HepG2 (cell line): ENCODE data around the gene MDH2. TPM values are rescaled to one million over a fixed set of nuclear protein-coding genes. Genes with fewer than 3 reads are reported as not detected.
"Not testable (repeated sequence)": the region's sequence is repeated elsewhere in the genome, so short reads cannot be mapped to it uniquely, and the experiment has no call there.

Source experiments
- ATAC-seq: fragments of 200-7000 bp; cut with Tn5 transposase; 3 replicates; pipeline ENCODE4 v1.9.1; 2020; ENCODE audit warnings: mild to moderate bottlenecking, moderate library complexity
- BruUV-seq: library from RNA; stranded (reverse); fragments of 400-500 nt; replicated peaks from 2 replicates; lab custom pipeline; 2021; lab: Mats Ljungman, UMichigan
- CTCF ChIA-PET: fragments of 300-600 bp; formaldehyde crosslinking; extraction: SDS; loops from one replicate; lab custom pipeline; 2021; ENCODE audit warnings: low total read pairs, inconsistent platforms, low intra/inter-chr PET ratio; lab: Yijun Ruan, JAX
- POLR2A ChIA-PET: fragments of 350-600 bp; sonication (Branson Sonifier 250); formaldehyde crosslinking; loops from one replicate; lab custom pipeline; 2020; ENCODE audit warnings: antibody characterized with exemption, inconsistent platforms; lab: Yijun Ruan, JAX
- DNase-seq: peaks from one replicate; pipeline ENCODE4 v3.0.0-alpha.2; 2015; ENCODE audit warnings: low spot score
- FAIRE-seq: peaks from 3 replicates; lab custom pipeline; 2011; peaks lifted over from hg19 to GRCh38; lab: Jason Lieb, UNC
- H2AFZ ChIP-seq: one replicate; pipeline ENCODE4 v1.6.1; 2011; ENCODE audit warnings: low read length, inconsistent platforms
- H3K27ac ChIP-seq: fragments of 300-600 bp; 3 replicates; pipeline ENCODE4 v1.8.0; 2011; ENCODE audit warnings: mixed run types, mild to moderate bottlenecking, mixed read lengths, low read length, inconsistent platforms; ENCODE audit not compliant: insufficient read depth; ENCODE audit errors: extremely low read length
- H3K27me3 ChIP-seq, 2 experiments: fragments of 200-600 bp in 1 of 2; 2 replicates in 1 of 2; 3 replicates in 1 of 2; pipeline versions ENCODE4 v1.6.0 to v1.8.0; 2011; ENCODE audit warnings: low read length in 2 of 2, mild to moderate bottlenecking in 2 of 2, moderate library complexity in 2 of 2, inconsistent platforms in 1 of 2; ENCODE audit not compliant: insufficient read depth in 2 of 2, control insufficient read depth in 1 of 2
- H3K36me3 ChIP-seq, 2 experiments: fragments of 200-600 bp in 1 of 2; replicated peaks in 1 of 2; 2 replicates in 1 of 2; 3 replicates in 1 of 2; pipeline versions ENCODE4 v1.5.1 to v1.8.0; 2011; ENCODE audit warnings: low read length in 2 of 2, inconsistent platforms in 1 of 2; ENCODE audit not compliant: insufficient read depth in 2 of 2, control insufficient read depth in 1 of 2
- H3K4me1 ChIP-seq: 2 replicates; pipeline ENCODE4 v1.5.1; 2012; ENCODE audit warnings: low read length, inconsistent platforms; ENCODE audit not compliant: insufficient read depth
- H3K4me2 ChIP-seq: 2 replicates; pipeline ENCODE4 v1.6.0; 2011; ENCODE audit warnings: low read depth, low read length, inconsistent platforms
- H3K4me3 ChIP-seq, 3 experiments: fragments of 200-600 bp in 1 of 3; sonication (generic), shearing (Covaris generic) in 1 of 3; replicated peaks in 1 of 3; 2 replicates each; pipeline ENCODE4 v1.5.1; 2011 to 2016; ENCODE audit warnings: low read length in 3 of 3, inconsistent platforms in 2 of 3, low read depth in 2 of 3, mild to moderate bottlenecking in 2 of 3, control low read depth in 1 of 3, mixed read lengths in 1 of 3; ENCODE audit not compliant: insufficient read depth in 1 of 3
- H3K79me2 ChIP-seq: one replicate; pipeline ENCODE4 v1.6.1; 2011; ENCODE audit warnings: low read length, inconsistent platforms; ENCODE audit not compliant: insufficient read depth
- H3K9ac ChIP-seq: 2 replicates; pipeline ENCODE4 v1.6.0; 2011; ENCODE audit warnings: mild to moderate bottlenecking, low read depth, low read length, inconsistent platforms; ENCODE audit not compliant: insufficient read depth
- H3K9me3 ChIP-seq: 2 replicates; pipeline ENCODE4 v1.5.1; 2012; ENCODE audit warnings: mild to moderate bottlenecking, low read length
- H4K20me1 ChIP-seq: 2 replicates; pipeline ENCODE4 v1.6.0; 2011; ENCODE audit warnings: inconsistent platforms, mild to moderate bottlenecking, low read length, moderate library complexity; ENCODE audit not compliant: insufficient read depth
- ATF3 ChIP-seq: sonication (generic); formaldehyde crosslinking; IDR thresholded peaks from 2 replicates; pipeline ENCODE4 v1.4.0; 2020; ENCODE audit warnings: missing genetic modification reagents
- IRF2 ChIP-seq: IDR thresholded peaks from 2 replicates; pipeline ENCODE4 v1.6.1; 2018; ENCODE audit warnings: missing genetic modification reagents, missing compliant biosample characterization
- MTERF4 ChIP-seq: sonication (generic); formaldehyde crosslinking; IDR thresholded peaks from 2 replicates; pipeline ENCODE4 v1.8.0; 2023; ENCODE audit warnings: mild to moderate bottlenecking, missing genetic modification reagents
- NPAS2 ChIP-seq: sonication (generic); formaldehyde crosslinking; IDR thresholded peaks from 2 replicates; pipeline ENCODE4 v1.8.0; 2022; ENCODE audit warnings: mild to moderate bottlenecking, missing genetic modification reagents, borderline replicate concordance
- PAX8 ChIP-seq: sonication (generic); formaldehyde crosslinking; IDR thresholded peaks from 2 replicates; pipeline ENCODE4 v1.8.0; 2022; ENCODE audit warnings: mild to moderate bottlenecking, missing genetic modification reagents, borderline replicate concordance
- SIX4 ChIP-seq: sonication (generic); formaldehyde crosslinking; IDR thresholded peaks from 2 replicates; pipeline ENCODE4 v1.4.0; 2020; ENCODE audit warnings: missing genetic modification reagents
- ZBTB10 ChIP-seq: sonication (generic); formaldehyde crosslinking; IDR thresholded peaks from 2 replicates; pipeline ENCODE4 v1.4.0; 2020; ENCODE audit warnings: missing genetic modification reagents, borderline replicate concordance
- ZKSCAN1 ChIP-seq: fragments of 150-350 bp; IDR thresholded peaks from 2 replicates; pipeline ENCODE4 v1.6.1; 2014; ENCODE audit warnings: low read length
- ZNF180 ChIP-seq: sonication (generic); formaldehyde crosslinking; IDR thresholded peaks from 2 replicates; pipeline ENCODE4 v1.4.0; 2020; ENCODE audit warnings: low read depth, missing genetic modification reagents, borderline replicate concordance
- ZNF326 ChIP-seq: sonication (generic); formaldehyde crosslinking; IDR thresholded peaks from 2 replicates; pipeline ENCODE4 v1.4.0; 2020; ENCODE audit warnings: missing genetic modification reagents, borderline replicate concordance
- ZNF501 ChIP-seq: sonication (generic); formaldehyde crosslinking; IDR thresholded peaks from 2 replicates; pipeline ENCODE4 v1.5.1; 2020; ENCODE audit warnings: mild to moderate bottlenecking, moderate library complexity, missing genetic modification reagents
- ZNF577 ChIP-seq: sonication (generic); formaldehyde crosslinking; IDR thresholded peaks from 2 replicates; pipeline ENCODE4 v1.4.0; 2020; ENCODE audit warnings: mild to moderate bottlenecking, low read depth, missing genetic modification reagents, borderline replicate concordance
- ZNF761 ChIP-seq: sonication (generic); formaldehyde crosslinking; conservative IDR thresholded peaks from 2 replicates; pipeline ENCODE4 v1.4.0; 2020; ENCODE audit warnings: mild to moderate bottlenecking, missing genetic modification reagents
- ZNF816 ChIP-seq: sonication (generic); formaldehyde crosslinking; IDR thresholded peaks from 2 replicates; pipeline ENCODE4 v1.8.0; 2022; ENCODE audit warnings: missing genetic modification reagents, mild to moderate bottlenecking, borderline replicate concordance
- WGBS: methylation state at CpG from one replicate; pipeline ENCODE4 v1.1.6; 2017; ENCODE audit warnings: low lambda C conversion rate; 5-methylcytosine and 5-hydroxymethylcytosine counted together
- in situ Hi-C: cut with HindIII; loops from 2 replicates; pipeline ENCODE4 v1.10.0; 2017; ENCODE audit warnings: low pct_unique_long_range_greater_than_20kb; ENCODE audit not compliant: extremely low pct_ligation_motif_present
- intact Hi-C: fragments of 100-400 bp; cut with micrococcal nuclease; formaldehyde crosslinking; loops from one replicate; pipeline ENCODE4 v1.10.0; 2022; ENCODE audit not compliant: unreplicated experiment
- polyA plus RNA-seq, 8 experiments: library from polyadenylated mRNA; depleted of rRNA in 3 of 8; stranded (reverse) in 7 of 8; unstranded in 1 of 8; fragments of >200 nt; fragmentation: Illumina TruSeq in 4 of 8; extraction: Trizol in 4 of 8; gene quantifications; 2 replicates each; pipeline versions ENCODE4 v1.2.1 to v1.2.3, GENCODE V29; 2011 to 2016; ENCODE audit warnings: low read depth in 4 of 8, missing spikeins in 1 of 8, mixed read lengths in 1 of 8; ENCODE audit not compliant: insufficient read depth in 1 of 8
- total RNA-seq, 5 experiments: library from RNA; depleted of rRNA; stranded (reverse); fragments of >200 nt; fragmentation: Illumina TruSeq; extraction: Trizol; gene quantifications; 2 replicates each; pipeline ENCODE4 v1.2.3, GENCODE V29; 2016; ENCODE audit warnings: low read depth in 1 of 5

MDH2 gene
- total and polyA plus RNA-seq, 2 of the 13 experiments (the other 11 are each of a cell fraction or from before 2014, with no cell fraction given), result 81.4 to 90.3 TPM

- intact Hi-C loops (no loop called here), in situ Hi-C loops (no loop called here)
- 95% methylated on average over 5 of the region's 5 CpGs for WGBS
- FAIRE-seq (no peak), ATAC-seq (no peak), DNase-seq (no peak)
- TF ChIP-seq ATF3 (CRISPR knock-in tag) (no peak), ZNF577 (CRISPR knock-in tag) (no peak), ZNF326 (CRISPR knock-in tag) (no peak), IRF2 (CRISPR knock-in tag) (no peak), SIX4 (CRISPR knock-in tag) (no peak), ZNF180 (CRISPR knock-in tag) (no peak), NPAS2 (no peak), ZNF501 (CRISPR knock-in tag) (no peak), PAX8 (CRISPR knock-in tag) (no peak), ZKSCAN1 (no peak), ZNF816 (CRISPR knock-in tag) (no peak), MTERF4 (CRISPR knock-in tag) (no peak), ZBTB10 (CRISPR knock-in tag) (no peak), ZNF761 (CRISPR knock-in tag) (no peak)
- no TSS peak for BruUV-seq
- Histone ChIP-seq H3K27me3 (no peaks in the 10 kb centered on the region), H4K20me1 (peaks cover 7% of the 10 kb centered on the region), H3K79me2 (no peaks in the 10 kb centered on the region), H3K9ac (no peak overlapping the region), H3K27ac (no peak overlapping the region), H3K9me3 (no peaks in the 10 kb centered on the region), H3K4me1 (peaks cover under 1% of the 10 kb centered on the region; the same call in 1 of the 2 replicates), H3K36me3 (peaks cover 35 to 82% of the 10 kb centered on the region in 2 experiments; a peak in 4 of 5 replicates), H3K4me3 (no peak overlapping the region), H3K4me2 (no peak overlapping the region), H2AFZ (no peak overlapping the region)
- CTCF ChIA-PET, result no interaction called here
- POLR2A ChIA-PET, result interaction anchor here (0.7 kb wide), 1 partner anchor 261 kb away, joined by 3 read pairs; no protein-coding TSS in a partner anchor
Observed at GRCh38 chr7:76091506-76091905, 43.6 kb downstream of the MDH2 start.

GRCh38 chr7:76093531-76093930, 45.6 kb downstream of the MDH2 start:
- BruUV-seq, H3K9ac ChIP-seq, H3K27me3 ChIP-seq, H2AFZ ChIP-seq, H3K4me2 ChIP-seq, DNase-seq, in situ Hi-C loops, H3K79me2 ChIP-seq, H3K9me3 ChIP-seq, CTCF ChIA-PET, FAIRE-seq, H4K20me1 ChIP-seq, ATAC-seq, POLR2A ChIA-PET, H3K4me1 ChIP-seq, H3K4me3 ChIP-seq, H3K27ac ChIP-seq, intact Hi-C loops: not testable (repeated sequence)
- H3K36me3 ChIP-seq, result peaks cover 33 to 86% of the 10 kb centered on the region in 2 experiments; a peak in 4 of 5 replicates
- 96% methylated on average over 5 of the region's 5 CpGs for WGBS
